ENCODE measurements around the gene RHAG. TPM values are rescaled to one million over a fixed set of nuclear protein-coding genes. Genes with fewer than 3 reads are reported as not detected.

The RHAG gene
- total RNA-seq, 1 donor from 2014 or later, result not detected

DNA sequence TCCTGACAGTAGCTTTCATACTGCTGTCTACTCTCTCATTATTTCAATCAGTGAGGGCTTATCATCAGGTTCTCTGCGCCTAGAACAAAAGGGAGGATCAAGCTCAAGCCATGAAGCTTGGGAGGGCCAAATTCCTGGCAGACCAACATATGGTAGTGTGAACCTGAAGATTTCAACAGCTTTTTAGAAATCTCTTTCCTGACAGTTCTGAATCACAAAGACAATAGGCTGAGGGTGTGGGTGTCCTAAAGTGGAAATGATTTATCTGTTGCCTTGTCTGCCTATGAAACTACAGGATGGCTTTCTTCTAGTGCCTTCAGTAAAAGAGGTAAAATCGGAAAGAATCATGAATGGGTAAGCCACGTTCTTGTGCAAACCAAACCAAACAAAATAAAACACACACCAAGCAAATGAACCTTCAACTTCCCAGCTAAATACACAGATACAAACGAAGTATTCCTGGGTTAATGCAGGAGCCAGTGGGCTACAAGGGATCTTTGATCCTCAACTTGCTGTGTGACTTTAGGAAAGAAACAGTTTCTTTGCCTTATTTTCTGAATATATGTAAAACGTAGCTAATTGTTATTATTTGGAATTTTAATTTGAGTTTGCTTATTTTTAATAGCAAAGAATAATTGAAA is 2.7 kb upstream of the RHAG start:
- H3K4me3 ChIP-seq (ENCODE audit: low read depth, low read length), result no peak overlapping the region
- TF ChIP-seq, protein P1, sequence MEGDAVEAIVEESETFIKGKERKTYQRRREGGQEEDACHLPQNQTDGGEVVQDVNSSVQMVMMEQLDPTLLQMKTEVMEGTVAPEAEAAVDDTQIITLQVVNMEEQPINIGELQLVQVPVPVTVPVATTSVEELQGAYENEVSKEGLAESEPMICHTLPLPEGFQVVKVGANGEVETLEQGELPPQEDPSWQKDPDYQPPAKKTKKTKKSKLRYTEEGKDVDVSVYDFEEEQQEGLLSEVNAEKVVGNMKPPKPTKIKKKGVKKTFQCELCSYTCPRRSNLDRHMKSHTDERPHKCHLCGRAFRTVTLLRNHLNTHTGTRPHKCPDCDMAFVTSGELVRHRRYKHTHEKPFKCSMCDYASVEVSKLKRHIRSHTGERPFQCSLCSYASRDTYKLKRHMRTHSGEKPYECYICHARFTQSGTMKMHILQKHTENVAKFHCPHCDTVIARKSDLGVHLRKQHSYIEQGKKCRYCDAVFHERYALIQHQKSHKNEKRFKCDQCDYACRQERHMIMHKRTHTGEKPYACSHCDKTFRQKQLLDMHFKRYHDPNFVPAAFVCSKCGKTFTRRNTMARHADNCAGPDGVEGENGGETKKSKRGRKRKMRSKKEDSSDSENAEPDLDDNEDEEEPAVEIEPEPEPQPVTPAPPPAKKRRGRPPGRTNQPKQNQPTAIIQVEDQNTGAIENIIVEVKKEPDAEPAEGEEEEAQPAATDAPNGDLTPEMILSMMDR (conservative IDR thresholded peaks at IDR 0.05; ENCODE audit: low read depth, low read length), result no peak
- DNase-seq (ENCODE audit: low read depth), result no peak

DNA sequence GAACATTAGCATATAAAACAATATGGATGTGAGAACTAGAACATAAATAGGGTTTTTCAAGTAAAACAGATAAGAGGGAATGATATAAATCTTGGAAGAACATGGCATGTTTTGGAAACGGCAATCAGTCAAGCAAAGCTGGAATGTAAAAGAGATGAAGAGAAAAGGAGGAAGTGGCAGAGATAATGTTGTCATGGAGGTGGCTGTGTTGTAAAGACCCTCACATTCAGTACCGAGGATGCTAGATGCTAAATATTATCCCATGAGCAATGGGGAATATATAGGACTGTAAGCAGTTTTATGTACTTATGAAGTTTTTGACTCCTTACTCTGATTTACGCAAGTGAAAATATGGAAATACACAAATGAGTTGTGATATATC is 702 bp upstream of the RHAG start:
- DNase-seq (ENCODE audit: low read depth), result no peak
- TF ChIP-seq, protein P1 (conservative IDR thresholded peaks at IDR 0.05; ENCODE audit: low read depth, low read length), result no peak
- H3K4me3 ChIP-seq (ENCODE audit: low read depth, low read length), result no peak overlapping the region

DNA sequence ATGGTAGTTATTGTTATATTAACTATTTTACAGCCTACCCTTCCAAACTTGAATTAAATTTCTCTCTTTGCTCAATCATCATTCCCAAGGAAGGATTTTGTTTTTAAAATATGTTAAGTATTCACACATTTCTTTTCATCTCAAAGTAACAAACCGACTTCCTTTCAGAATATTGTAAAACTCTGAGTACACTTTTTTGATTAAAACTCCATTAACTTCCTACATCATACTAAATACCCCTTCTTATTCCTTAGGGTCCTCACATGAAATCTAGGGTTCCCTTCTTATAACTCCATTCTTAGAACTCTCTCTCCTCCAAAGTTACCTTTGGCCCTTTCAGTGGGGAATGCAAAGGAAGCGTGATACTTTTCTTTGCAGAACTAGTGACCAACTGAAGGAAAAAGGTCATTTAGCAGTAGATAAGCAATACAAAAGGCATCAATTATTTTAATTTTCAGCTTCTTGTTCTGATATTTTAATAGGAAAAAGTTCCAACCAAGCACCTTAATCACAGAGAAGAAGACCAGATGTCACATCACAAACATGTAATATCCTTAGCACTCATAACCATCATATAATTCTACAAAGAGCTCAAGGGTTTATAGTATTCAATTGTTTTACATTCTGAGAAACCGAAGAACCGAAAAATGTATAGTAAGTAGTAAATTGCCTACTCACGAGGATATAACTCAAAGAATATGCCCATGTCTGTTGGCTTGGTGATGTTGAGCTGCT is 494 bp downstream of the RHAG start:
- H3K4me3 ChIP-seq (ENCODE audit: low read depth, low read length), result no peak overlapping the region
- DNase-seq (ENCODE audit: low read depth), result no peak
- TF ChIP-seq, protein P1 (conservative IDR thresholded peaks at IDR 0.05; ENCODE audit: low read depth, low read length), result no peak

DNA sequence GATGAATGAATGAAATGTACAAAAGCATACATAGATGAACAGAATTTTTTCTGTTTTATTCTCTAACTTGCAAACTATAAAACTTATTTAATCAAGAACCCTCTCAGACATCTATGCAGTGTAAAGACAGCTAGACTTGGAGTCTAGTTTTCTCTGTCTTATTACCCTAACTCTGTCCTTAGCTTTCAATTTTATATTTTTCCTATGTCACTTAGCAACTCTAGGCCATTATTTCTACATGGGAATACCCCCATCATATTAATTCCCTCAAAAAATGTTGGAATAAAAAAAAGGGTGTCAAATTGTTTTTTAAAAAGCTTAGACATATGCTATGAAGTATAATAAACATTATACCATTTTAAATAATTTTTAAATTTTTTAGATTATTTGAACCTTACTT is 1.2 kb downstream of the RHAG start:
- TF ChIP-seq, protein P1 (conservative IDR thresholded peaks at IDR 0.05; ENCODE audit: low read depth, low read length), result no peak
- H3K4me3 ChIP-seq (ENCODE audit: low read depth, low read length), result no peak overlapping the region
- DNase-seq (ENCODE audit: low read depth), result no peak

DNA sequence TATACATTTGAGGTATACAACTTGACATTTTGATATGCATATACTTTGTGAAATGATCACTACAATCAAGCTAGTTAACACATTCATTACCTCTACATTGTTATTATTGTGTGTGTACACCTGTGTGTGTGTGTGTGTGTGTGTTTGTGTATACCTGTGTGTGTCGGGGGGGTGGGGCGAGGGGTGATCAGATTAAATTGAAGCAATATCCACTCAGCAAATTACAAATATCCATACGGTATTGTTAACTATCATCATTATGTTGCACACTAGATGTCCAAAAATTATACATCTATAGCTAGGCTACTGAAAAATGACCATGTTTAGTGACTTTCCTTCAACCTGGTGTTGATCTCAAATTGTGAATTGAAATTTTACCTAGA is 1.8 kb downstream of the RHAG start:
- TF ChIP-seq, protein P1 (conservative IDR thresholded peaks at IDR 0.05; ENCODE audit: low read depth, low read length), result no peak

DNA sequence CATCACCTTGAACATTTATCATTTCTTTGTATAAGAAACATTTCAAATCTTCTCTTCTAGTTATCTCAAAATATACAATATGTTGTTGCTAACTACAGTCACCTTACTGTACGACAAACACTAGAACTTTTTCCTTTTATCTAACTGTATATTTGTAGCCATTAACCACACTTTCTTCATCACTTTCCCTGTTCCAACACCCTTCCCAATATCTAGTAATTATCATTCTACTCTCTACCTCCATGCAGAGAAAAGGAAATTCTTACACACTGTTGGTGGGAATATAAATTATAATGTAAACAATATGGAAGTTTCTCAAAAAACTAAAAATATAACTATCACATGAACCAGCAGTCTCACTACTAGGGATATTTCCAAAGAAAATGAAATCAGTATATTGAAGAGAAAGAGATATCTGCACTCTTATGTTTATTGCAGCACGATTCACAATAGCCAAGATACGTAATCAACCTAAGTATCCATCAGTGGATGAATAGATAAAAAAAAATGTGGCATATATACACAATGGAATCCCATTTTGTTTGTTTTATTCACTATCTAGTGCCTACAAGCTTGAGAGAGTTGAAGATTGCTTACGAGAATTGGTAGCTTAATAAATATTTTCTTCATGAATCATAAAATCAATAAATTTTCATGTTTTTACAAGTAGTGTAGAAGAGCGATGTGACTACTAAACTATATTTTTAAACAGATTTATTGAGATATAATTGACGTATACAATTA is 2.4 kb downstream of the RHAG start:
- no peak for DNase-seq (ENCODE audit: low read depth)
- TF ChIP-seq, protein P1 (conservative IDR thresholded peaks at IDR 0.05; ENCODE audit: low read depth, low read length), result no peak
- no peak overlapping the region for H3K4me3 ChIP-seq (ENCODE audit: low read depth, low read length)

More for the DNA sequence above, 1.8 kb downstream of the RHAG start:
- H3K4me3 ChIP-seq (ENCODE audit: low read depth, low read length), result no peak overlapping the region
- DNase-seq (ENCODE audit: low read depth), result no peak

All from epithelial cell of proximal tubule (primary cell).